ENCODE results near the gene RET.

DNA sequence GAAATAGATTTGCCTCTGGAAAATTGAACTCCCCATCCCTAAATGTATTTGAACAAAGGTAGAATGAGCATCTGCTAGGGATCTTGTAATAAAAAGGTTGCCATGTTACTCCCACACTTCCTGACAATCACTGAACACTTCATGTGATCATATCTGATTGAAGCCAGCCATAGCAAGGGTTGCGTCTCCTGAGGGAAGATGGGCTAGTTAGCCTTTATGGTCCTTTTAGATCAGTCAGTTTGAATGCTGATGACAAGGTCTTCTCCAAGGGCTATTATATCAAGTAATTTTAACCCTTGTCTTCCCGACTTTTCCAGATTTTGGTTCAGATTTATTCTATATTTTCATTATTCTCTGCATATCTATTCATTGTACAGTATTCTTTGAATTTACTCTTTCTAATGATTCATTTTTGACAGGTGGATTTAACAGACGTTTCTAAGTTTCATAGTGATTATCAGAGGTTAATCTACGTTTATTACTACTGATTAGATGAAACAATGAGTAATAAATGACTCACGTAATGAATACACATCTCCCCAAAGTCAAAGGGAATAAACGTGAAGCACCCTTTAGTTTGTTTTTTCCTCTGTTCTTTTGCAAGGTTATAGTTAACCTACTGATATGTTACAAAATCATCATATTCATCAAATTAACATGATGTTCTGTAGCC is 89.5 kb downstream of the RET start:
- TF ChIP-seq ZNF274 (IDR thresholded peaks at IDR 0.05; ENCODE audit: low read depth, low read length) (no peak), SUZ12 (IDR thresholded peaks at IDR 0.05; ENCODE audit: extremely low read depth, insufficient read depth, insufficient read length) (no peak)
